ENCODE measurements around the gene TMEM59L. TPM values are rescaled to one million over a fixed set of nuclear protein-coding genes. Genes with fewer than 3 reads are reported as not detected.

Gene TMEM59L
- total and polyA plus RNA-seq, 2 donors (not counting 1 experiment from before 2014, with no cell fraction given): not detected

GRCh38 chr19:18612051-18612771, 459 bp upstream of the TMEM59L start:
- H3K79me2 ChIP-seq (ENCODE audit: control insufficient read depth, insufficient read depth, low read length): no peaks in the 10 kb centered on the region
- ChIA-PET CTCF (interaction anchor here (0.8 to 1.7 kb wide), 3 partner anchors 9 to 220 kb away, joined by 3 to 6 read pairs (median 4); no protein-coding TSS in a partner anchor), POLR2A (interaction anchor here (0.6 to 1.0 kb wide), 3 partner anchors 10 to 219 kb away, joined by 4 to 5 read pairs (median 4); no protein-coding TSS in a partner anchor)
- no peak overlapping the region for H3K27ac ChIP-seq (ENCODE audit: low read length in 2 of 2)
- intact Hi-C loops (cut with micrococcal nuclease): no loop called here
- H3K9me3 ChIP-seq (ENCODE audit: control extremely low read depth in 1 of 3, control insufficient read depth in 2 of 3, insufficient read depth in 1 of 3, low read length in 2 of 3): peaks cover 0 to 29% (median 0%) of the 10 kb centered on the region in 3 donors
- Mint-ChIP-seq H3K27me3 (peaks cover 56% of the 10 kb centered on the region), H3K4me3 (peak overlapping the region; percentile 85), H3K4me1 (peaks cover 35% of the 10 kb centered on the region), H3K27ac (no peak overlapping the region), H3K9me3 (ENCODE audit: insufficient read depth) (no peaks in the 10 kb centered on the region)
- TF ChIP-seq CTCF (IDR thresholded peaks at IDR 0.05): no peak
- TF ChIP-seq EZH2 (IDR thresholded peaks at IDR 0.05; ENCODE audit: borderline replicate concordance, insufficient read depth, low read depth, low read length, poor library complexity, severe bottlenecking): peak; percentile 69
- H4K20me1 ChIP-seq (ENCODE audit: control insufficient read depth, insufficient read depth, low read length, poor library complexity, severe bottlenecking): no peaks in the 10 kb centered on the region
- H3K4me3 ChIP-seq (ENCODE audit: control extremely low read depth in 1 of 5, extremely low read depth in 1 of 5, insufficient read depth in 1 of 5, low read depth in 2 of 5, low read length in 4 of 5): peak overlapping the region in 4 of 5 experiments; percentile 20 to 61 (median 51)
- H3K9ac ChIP-seq (ENCODE audit: low read length): peak overlapping the region; percentile 69
- H3K36me3 ChIP-seq (replicated peaks in 1 of 2; ENCODE audit: control extremely low read depth in 1 of 2, control insufficient read depth in 1 of 2, extremely low read depth in 1 of 2, insufficient read depth in 2 of 2, low read length in 1 of 2): no peaks in the 10 kb centered on the region
- peaks cover 0 to 90% (median 65%) of the 10 kb centered on the region in 4 experiments for H3K27me3 ChIP-seq (replicated peaks in 1 of 4; ENCODE audit: control extremely low read depth in 1 of 4, control insufficient read depth in 3 of 4, insufficient read depth in 4 of 4, low read length in 3 of 4)
- 2% methylated on average over 25 of the region's 30 CpGs for WGBS (ENCODE audit: insufficient coverage)
- peak; percentile 55 for DNase-seq
- H2AFZ ChIP-seq (ENCODE audit: insufficient read depth, low read depth, low read length, poor library complexity, severe bottlenecking): peak overlapping the region; percentile 78
- H3K4me2 ChIP-seq (replicated peaks; ENCODE audit: low read depth, low read length, poor library complexity, severe bottlenecking): peak overlapping the region; percentile 97
- H3K4me1 ChIP-seq (ENCODE audit: control insufficient read depth in 2 of 2, insufficient read depth in 2 of 2, low read length in 2 of 2): peaks cover 37 to 49% of the 10 kb centered on the region in 2 donors
- peak; percentile 34 for ATAC-seq (ENCODE audit: low read depth)
